ENCODE measurements around the gene BRD2. TPM values are rescaled to one million over a fixed set of nuclear protein-coding genes. Genes with fewer than 3 reads are reported as not detected.

BRD2 gene
- total RNA-seq, 1 experiment from 2014 or later = 157 TPM

DNA sequence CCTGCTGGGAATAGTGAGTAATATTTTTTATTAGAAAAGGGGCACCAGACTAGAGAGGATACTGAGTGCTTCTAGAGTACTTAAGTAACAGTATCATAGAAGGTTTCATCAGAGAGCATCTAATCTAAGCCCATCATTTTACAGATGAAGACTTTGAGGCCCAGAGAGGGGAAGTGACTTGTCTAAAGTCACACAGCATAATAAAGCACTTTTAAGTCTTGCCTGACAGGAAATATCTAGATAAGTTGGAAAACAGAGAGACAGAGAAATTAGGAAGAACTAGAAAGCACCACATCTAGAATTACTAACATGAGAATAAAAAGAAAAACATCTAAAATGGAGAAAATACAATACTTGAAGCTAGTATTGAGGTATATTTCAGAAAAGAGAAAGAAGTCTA, 21.5 kb upstream of the BRD2 start:
- Histone ChIP-seq H3K9me2 (ENCODE audit: insufficient read depth) (no peaks in the 10 kb centered on the region), H3K4me1 (replicated peaks; ENCODE audit: insufficient read depth) (no peaks in the 10 kb centered on the region), H2AFZ (no peak overlapping the region), H3K79me2 (ENCODE audit: low read depth) (no peaks in the 10 kb centered on the region), H3K4me2 (no peak overlapping the region), H3K4me3 (no peak overlapping the region), H3K9me3 (ENCODE audit: insufficient read depth, low read depth) (no peaks in the 10 kb centered on the region), H4K20me1 (ENCODE audit: insufficient read depth) (no peaks in the 10 kb centered on the region), H3K27ac (no peak overlapping the region), H3F3A (ENCODE audit: insufficient read depth, low read depth) (no peaks in the 10 kb centered on the region), H3K36me3 (ENCODE audit: low read depth) (no peaks in the 10 kb centered on the region), H3K27me3 (ENCODE audit: insufficient read depth, low read depth) (no peaks in the 10 kb centered on the region; the same call in 1 of the 2 replicates)
- ChIA-PET CTCF (no interaction called here), POLR2A (ENCODE audit: unreplicated experiment) (no interaction called here)
- BruUV-seq (replicated peaks) = no TSS peak
- TF ChIP-seq, protein P1, sequence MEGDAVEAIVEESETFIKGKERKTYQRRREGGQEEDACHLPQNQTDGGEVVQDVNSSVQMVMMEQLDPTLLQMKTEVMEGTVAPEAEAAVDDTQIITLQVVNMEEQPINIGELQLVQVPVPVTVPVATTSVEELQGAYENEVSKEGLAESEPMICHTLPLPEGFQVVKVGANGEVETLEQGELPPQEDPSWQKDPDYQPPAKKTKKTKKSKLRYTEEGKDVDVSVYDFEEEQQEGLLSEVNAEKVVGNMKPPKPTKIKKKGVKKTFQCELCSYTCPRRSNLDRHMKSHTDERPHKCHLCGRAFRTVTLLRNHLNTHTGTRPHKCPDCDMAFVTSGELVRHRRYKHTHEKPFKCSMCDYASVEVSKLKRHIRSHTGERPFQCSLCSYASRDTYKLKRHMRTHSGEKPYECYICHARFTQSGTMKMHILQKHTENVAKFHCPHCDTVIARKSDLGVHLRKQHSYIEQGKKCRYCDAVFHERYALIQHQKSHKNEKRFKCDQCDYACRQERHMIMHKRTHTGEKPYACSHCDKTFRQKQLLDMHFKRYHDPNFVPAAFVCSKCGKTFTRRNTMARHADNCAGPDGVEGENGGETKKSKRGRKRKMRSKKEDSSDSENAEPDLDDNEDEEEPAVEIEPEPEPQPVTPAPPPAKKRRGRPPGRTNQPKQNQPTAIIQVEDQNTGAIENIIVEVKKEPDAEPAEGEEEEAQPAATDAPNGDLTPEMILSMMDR (conservative IDR thresholded peaks at IDR 0.05) = no peak
- no peak for TF ChIP-seq EZH2 (IDR thresholded peaks at IDR 0.05; ENCODE audit: low read depth)
- DNase-seq = no peak
- intact Hi-C loops (cut with micrococcal nuclease; ENCODE audit: unreplicated experiment) = no loop called here

GRCh38 chr6:32947552-32948465, 20.6 kb upstream of the BRD2 start:
- H2AFZ ChIP-seq = no peak overlapping the region
- no peak overlapping the region for H3K27ac ChIP-seq
- H3K36me3 ChIP-seq (ENCODE audit: low read depth) = no peaks in the 10 kb centered on the region
- H3K79me2 ChIP-seq (ENCODE audit: low read depth) = no peaks in the 10 kb centered on the region
- CTCF ChIA-PET = interaction anchor here (1.1 kb wide), 1 partner anchor 14 kb away, joined by 4 read pairs; no protein-coding TSS in a partner anchor
- intact Hi-C loops (cut with micrococcal nuclease; ENCODE audit: unreplicated experiment) = no loop called here
- peaks cover 3% of the 10 kb centered on the region for H3K4me1 ChIP-seq (replicated peaks; ENCODE audit: insufficient read depth)
- H3K27me3 ChIP-seq (ENCODE audit: insufficient read depth, low read depth) = no peaks in the 10 kb centered on the region; the same call in 1 of the 2 replicates
- no peaks in the 10 kb centered on the region for H3K9me3 ChIP-seq (ENCODE audit: insufficient read depth, low read depth)
- no peaks in the 10 kb centered on the region for H3K9me2 ChIP-seq (ENCODE audit: insufficient read depth)
- H3K4me2 ChIP-seq = no peak overlapping the region
- H3K4me3 ChIP-seq = no peak overlapping the region
- POLR2A ChIA-PET (ENCODE audit: unreplicated experiment) = no interaction called here
- no peak for TF ChIP-seq EZH2 (IDR thresholded peaks at IDR 0.05; ENCODE audit: low read depth)
- TF ChIP-seq, protein P1 (conservative IDR thresholded peaks at IDR 0.05) = peak; percentile 74
- no TSS peak for BruUV-seq (replicated peaks)
- DNase-seq = peak; percentile 47 to 56
- no peaks in the 10 kb centered on the region for H4K20me1 ChIP-seq (ENCODE audit: insufficient read depth)
- H3F3A ChIP-seq (ENCODE audit: insufficient read depth, low read depth) = 0 out of 2 replicates have a peak, but pooled peaks cover 3% of the 10 kb centered on the region

- no peak for DNase-seq
- POLR2A ChIA-PET (ENCODE audit: unreplicated experiment) = no interaction called here
- TF ChIP-seq EZH2 (IDR thresholded peaks at IDR 0.05; ENCODE audit: low read depth) = no peak
- TF ChIP-seq, protein P1 (conservative IDR thresholded peaks at IDR 0.05) = no peak
- Histone ChIP-seq H3K27me3 (ENCODE audit: insufficient read depth, low read depth) (no peaks in the 10 kb centered on the region), H3F3A (ENCODE audit: insufficient read depth, low read depth) (0 out of 2 replicates have a peak, but pooled peaks cover 3% of the 10 kb centered on the region), H3K4me1 (replicated peaks; ENCODE audit: insufficient read depth) (peaks cover 4% of the 10 kb centered on the region), H3K9me3 (ENCODE audit: insufficient read depth, low read depth) (no peaks in the 10 kb centered on the region), H3K36me3 (ENCODE audit: low read depth) (no peaks in the 10 kb centered on the region), H3K4me3 (no peak overlapping the region), H3K4me2 (no peak overlapping the region), H4K20me1 (ENCODE audit: insufficient read depth) (no peaks in the 10 kb centered on the region), H2AFZ (no peak overlapping the region), H3K27ac (no peak overlapping the region), H3K9me2 (ENCODE audit: insufficient read depth) (no peaks in the 10 kb centered on the region), H3K79me2 (ENCODE audit: low read depth) (no peaks in the 10 kb centered on the region)
- no TSS peak for BruUV-seq (replicated peaks)
- CTCF ChIA-PET = no interaction called here
- intact Hi-C loops (cut with micrococcal nuclease; ENCODE audit: unreplicated experiment) = no loop called here
Measured at GRCh38 chr6:32949113-32949512, 19.3 kb upstream of the BRD2 start.

Data from PC-9 (cell line).